Measurements from ENCODE around the gene ATP2C1. TPM values are rescaled to one million over a fixed set of nuclear protein-coding genes. Genes with fewer than 3 reads are reported as not detected.
"Not testable (repeated sequence)": the region's sequence is repeated elsewhere in the genome, so short reads cannot be mapped to it uniquely, and the experiment has no call there.

ATP2C1 gene
- total RNA-seq, 4 donors from 2014 or later: 53.0 to 63.7 (median 60.2) TPM

- intact Hi-C loops (cut with DNase I; ENCODE audit: low total_unique reads): no loop called here
- no peak for TF ChIP-seq CTCF (IDR thresholded peaks at IDR 0.05)
- no peak for TF ChIP-seq POLR2A (IDR thresholded peaks at IDR 0.05)
- H3K4me3 ChIP-seq (ENCODE audit: low read depth, poor library complexity, severe bottlenecking): no peak overlapping the region
- no peak for DNase-seq (ENCODE audit: low spot score in 2 of 2)
- WGBS, 2 donors: 58 to 59% methylated on average over 4 of the region's 4 CpGs
These were observed 36.4 kb upstream of the ATP2C1 start for GRCh38 chr3:130857336-130858026.

GRCh38 chr3:130862130-130862529 is 31.8 kb upstream of the ATP2C1 start:
- intact Hi-C loops (cut with DNase I; ENCODE audit: low total_unique reads); DNase-seq (ENCODE audit: low spot score in 2 of 2); H3K4me3 ChIP-seq (ENCODE audit: low read depth, poor library complexity, severe bottlenecking): not testable (repeated sequence)
- 90 to 93% methylated on average over 8 of the region's 8 CpGs for WGBS, 2 donors

- intact Hi-C loops (cut with DNase I; ENCODE audit: low total_unique reads): no loop called here
- no peak overlapping the region for H3K4me3 ChIP-seq (ENCODE audit: low read depth, poor library complexity, severe bottlenecking)
- DNase-seq (ENCODE audit: low spot score in 2 of 2): no peak
- WGBS, 2 donors: 86 to 92% methylated on average over 2 of the region's 2 CpGs
- no peak for TF ChIP-seq CTCF (IDR thresholded peaks at IDR 0.05)
- no peak for TF ChIP-seq POLR2A (IDR thresholded peaks at IDR 0.05)
These were observed 28.4 kb upstream of the ATP2C1 start for GRCh38 chr3:130865489-130865888.

GRCh38 chr3:130866327-130866726 is 27.6 kb upstream of the ATP2C1 start:
- TF ChIP-seq POLR2A (IDR thresholded peaks at IDR 0.05): no peak
- no peak for TF ChIP-seq CTCF (IDR thresholded peaks at IDR 0.05)
- DNase-seq (ENCODE audit: low spot score in 2 of 2): no peak
- intact Hi-C loops (cut with DNase I; ENCODE audit: low total_unique reads): no loop called here
- H3K4me3 ChIP-seq (ENCODE audit: low read depth, poor library complexity, severe bottlenecking): no peak overlapping the region

- TF ChIP-seq POLR2A (IDR thresholded peaks at IDR 0.05): no peak
- no peak for TF ChIP-seq CTCF (IDR thresholded peaks at IDR 0.05)
- WGBS, 2 donors: 67 to 80% methylated on average over 1 of the region's 1 CpG
- DNase-seq (ENCODE audit: low spot score in 2 of 2): no peak
- intact Hi-C loops (cut with DNase I; ENCODE audit: low total_unique reads): no loop called here
- no peak overlapping the region for H3K4me3 ChIP-seq (ENCODE audit: low read depth, poor library complexity, severe bottlenecking)
These were observed 23.5 kb upstream of the ATP2C1 start for GRCh38 chr3:130870423-130870822.

- no peak for DNase-seq (ENCODE audit: low spot score in 2 of 2)
- H3K4me3 ChIP-seq (ENCODE audit: low read depth, poor library complexity, severe bottlenecking): no peak overlapping the region
- no peak for TF ChIP-seq CTCF (IDR thresholded peaks at IDR 0.05)
- no peak for TF ChIP-seq POLR2A (IDR thresholded peaks at IDR 0.05)
- intact Hi-C loops (cut with DNase I; ENCODE audit: low total_unique reads): no loop called here
- WGBS, 2 donors: 74 to 82% methylated on average over 2 of the region's 2 CpGs
These were observed 17.3 kb upstream of the ATP2C1 start for GRCh38 chr3:130876594-130876993.

Data from lower leg skin (tissue), 4 donors.